Kidney (tissue), 14 donors: Measurements from ENCODE around the gene NKD2. TPM values are rescaled to one million over a fixed set of nuclear protein-coding genes. Genes with fewer than 3 reads are reported as not detected.

ENCODE experiments used
- DNase-seq, 5 donors: peaks; one replicate each; pipeline ENCODE4 v3.0.0-alpha.2; 2013 to 2020
- FAIRE-seq: peaks from 2 replicates; lab custom pipeline; 2012; peaks lifted over from hg19 to GRCh38; lab: Jason Lieb, UNC
- H3K27ac ChIP-seq, 2 donors: one replicate each; pipeline ENCODE4 v1.7.0; 2013; ENCODE audit warnings: low read depth in 2 of 2, low read length in 2 of 2, inconsistent platforms in 1 of 2
- H3K27me3 ChIP-seq: one replicate; pipeline ENCODE4 v1.7.1; 2013; ENCODE audit warnings: low read length, inconsistent platforms; ENCODE audit not compliant: control insufficient read depth, insufficient read depth
- H3K36me3 ChIP-seq, 3 donors: one replicate each; pipeline versions ENCODE4 v1.7.0 to v1.7.1; 2013; ENCODE audit warnings: low read length in 3 of 3, control low read depth in 1 of 3, inconsistent platforms in 1 of 3; ENCODE audit not compliant: insufficient read depth in 3 of 3, control insufficient read depth in 2 of 3
- H3K4me1 ChIP-seq, 3 donors: one replicate each; pipeline versions ENCODE4 v1.7.0 to v1.7.1; 2013; ENCODE audit warnings: low read length in 3 of 3, inconsistent platforms in 1 of 3, low read depth in 1 of 3; ENCODE audit not compliant: control insufficient read depth in 2 of 3, insufficient read depth in 2 of 3
- H3K4me3 ChIP-seq, 3 donors: one replicate each; pipeline versions ENCODE4 v1.7.0 to v1.8.1; 2013; ENCODE audit warnings: low read length in 3 of 3, control low read depth in 1 of 3, inconsistent platforms in 1 of 3
- H3K9ac ChIP-seq, 3 donors: one replicate each; pipeline versions ENCODE4 v1.7.0 to v1.7.1; 2013; ENCODE audit warnings: low read length in 3 of 3, control low read depth in 1 of 3, inconsistent platforms in 1 of 3
- H3K9me3 ChIP-seq, 3 donors: one replicate each; pipeline versions ENCODE4 v1.7.0 to v1.7.1; 2013; ENCODE audit warnings: low read length in 3 of 3, control low read depth in 1 of 3, inconsistent platforms in 1 of 3; ENCODE audit not compliant: control insufficient read depth in 2 of 3, insufficient read depth in 1 of 3
- CTCF ChIP-seq: IDR thresholded peaks from 3 replicates; pipeline ENCODE4 v1.5.1; 2012; ENCODE audit warnings: mild to moderate bottlenecking, moderate library complexity, borderline replicate concordance; ENCODE audit not compliant: insufficient read depth; ENCODE audit errors: extremely low read depth
- intact Hi-C: fragments of 100-400 bp; cut with DNase I; formaldehyde crosslinking; loops from one replicate; pipeline ENCODE4 v1.11.1; 2022
- polyA plus RNA-seq: library from polyadenylated mRNA; stranded (reverse); fragments of 350-450 nt; fragmentation: Illumina TruSeq; extraction: RNeasy Lipid Tissue Mini Kit (QIAGEN cat#74804); gene quantifications from one replicate; pipeline ENCODE4 v1.2.3, GENCODE V29; 2014; ENCODE audit warnings: low read depth, low replicate concordance; ENCODE audit not compliant: insufficient read depth
- total RNA-seq: library from RNA; stranded (reverse); fragmentation: NEBNext Ultra II Directional; extraction: Animal tissue kit (Norgen Biotek cat#: 25700); gene quantifications from one replicate; pipeline ENCODE4 v1.2.1, GENCODE V29; 2021
- donor health status: control.
- donor health status: control.
- donor health status: control.
- donor health status: control.
- donor health status: control.
- donor health status: DM: yes; HTN: yes; CAD: no.
- donor health status: Normal renal cell carcinoma (clear cell type).

The NKD2 gene
- total and polyA plus RNA-seq, 2 donors from 2014 or later: 7.9 to 14.1 TPM

GRCh38 chr5:1061916-1062315 is 53.3 kb downstream of the NKD2 start:
- peaks cover 0 to 44% (median 16%) of the 10 kb centered on the region in 3 donors for H3K36me3 ChIP-seq
- FAIRE-seq: no peak
- peak in 1 of 5 donors; percentile 53 for DNase-seq

DNA sequence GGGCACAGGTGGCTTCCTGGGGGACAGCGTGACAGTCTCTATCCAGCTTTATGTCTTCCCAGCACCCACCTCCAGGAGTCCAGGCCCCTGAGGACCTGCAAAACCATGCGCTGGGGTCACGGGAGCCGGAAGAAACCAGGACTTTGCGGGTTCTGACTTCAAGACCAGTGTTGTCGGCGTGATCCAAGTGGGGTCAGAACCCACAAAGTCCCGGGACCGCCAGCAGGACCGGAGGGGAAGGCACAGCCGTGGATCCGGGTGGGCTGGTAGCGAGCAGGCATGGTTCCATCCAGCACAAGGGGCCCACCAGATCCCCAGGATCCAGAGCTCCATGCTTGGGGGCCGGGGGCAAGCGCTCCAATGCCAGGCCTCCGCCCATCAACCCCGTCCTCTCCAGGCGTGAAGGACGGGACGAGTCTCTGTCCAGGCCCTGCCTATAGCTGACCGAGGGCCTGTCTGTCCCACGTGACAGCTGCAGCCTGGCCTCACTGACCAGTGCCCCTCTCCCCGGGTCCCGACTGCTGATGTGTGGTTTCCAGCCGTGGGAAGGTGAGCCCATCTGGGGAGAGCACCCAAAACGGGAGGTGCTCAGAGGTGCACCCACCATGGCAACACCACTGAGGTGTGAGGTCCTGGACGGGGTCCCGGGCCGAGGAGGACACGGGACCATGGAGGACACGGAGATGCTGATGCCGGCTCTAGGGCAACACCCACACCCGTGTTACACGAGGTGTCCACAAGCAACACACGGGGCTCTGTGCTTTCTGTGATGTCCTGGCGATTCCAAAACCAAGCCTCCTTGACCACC is 54.4 kb downstream of the NKD2 start:
- Histone ChIP-seq H3K9ac (no peak overlapping the region), H3K4me3 (no peak overlapping the region), H3K27me3 (no peaks in the 10 kb centered on the region), H3K9me3 (no peaks in the 10 kb centered on the region), H3K27ac (no peak overlapping the region), H3K36me3 (peaks cover 0 to 39% (median 16%) of the 10 kb centered on the region in 3 donors), H3K4me1 (peaks cover 0 to 4% (median 0%) of the 10 kb centered on the region in 3 donors)
- FAIRE-seq (no peak), DNase-seq (peak in 1 of 5 donors; percentile 62)
- intact Hi-C loops: no loop called here
- TF ChIP-seq CTCF: no peak

More at GRCh38 chr5:1061916-1062315, 53.3 kb downstream of the NKD2 start:
- H3K27me3 ChIP-seq: no peaks in the 10 kb centered on the region
- H3K9me3 ChIP-seq: no peaks in the 10 kb centered on the region
- intact Hi-C loops: no loop called here
- H3K4me1 ChIP-seq: peaks cover 0 to 4% (median 0%) of the 10 kb centered on the region in 3 donors
- H3K27ac ChIP-seq: no peak overlapping the region
- no peak overlapping the region for H3K9ac ChIP-seq
- TF ChIP-seq CTCF: no peak
- no peak overlapping the region for H3K4me3 ChIP-seq

DNA sequence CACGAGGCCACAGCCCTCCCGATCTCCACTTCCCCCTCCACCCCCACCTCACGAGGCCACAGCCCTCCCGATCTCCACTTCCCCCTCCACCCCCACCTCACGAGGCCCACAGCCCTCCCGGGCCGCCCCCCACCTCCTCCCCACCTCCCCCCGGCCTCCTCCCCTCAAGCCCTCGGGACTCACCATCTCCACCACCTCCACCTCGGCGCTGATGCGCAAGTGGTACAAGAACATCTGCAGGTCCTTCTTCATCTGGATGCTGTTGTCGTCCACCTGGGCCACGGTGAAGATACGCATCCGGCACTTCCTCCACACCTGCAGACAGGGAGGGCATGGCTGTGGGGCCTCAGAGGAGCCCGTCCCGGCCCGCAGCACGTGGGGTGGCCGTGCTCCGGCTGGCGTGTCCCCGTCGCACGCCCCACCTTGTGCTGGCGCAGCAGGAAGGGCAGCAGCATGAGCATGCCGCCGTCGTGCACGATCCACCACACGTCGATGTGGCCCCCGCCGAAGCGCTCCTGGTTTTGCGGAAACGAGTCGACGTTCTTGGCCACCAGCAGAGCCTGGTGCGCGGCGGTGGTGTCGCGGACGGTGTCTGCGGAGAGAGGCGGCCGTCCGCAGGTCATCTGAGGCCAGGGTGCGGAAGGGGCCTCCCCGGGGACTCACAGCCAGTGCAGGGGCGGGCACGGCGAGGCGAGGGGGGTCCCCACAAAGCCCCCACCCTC is 55.2 kb downstream of the NKD2 start:
- intact Hi-C loops: no loop called here
- Histone ChIP-seq H3K27me3 (no peaks in the 10 kb centered on the region), H3K4me3 (no peak overlapping the region), H3K9me3 (no peaks in the 10 kb centered on the region), H3K4me1 (peaks cover 0 to 4% (median 0%) of the 10 kb centered on the region in 3 donors), H3K36me3 (peaks cover 0 to 35% (median 16%) of the 10 kb centered on the region in 3 donors), H3K27ac (no peak overlapping the region), H3K9ac (no peak overlapping the region)
- no peak for TF ChIP-seq CTCF
- DNase-seq (peak in 1 of 5 donors; percentile 70), FAIRE-seq (no peak)
